Prostate gland (tissue), 2 donors: Measurements from ENCODE around the gene RBMS2. TPM values are rescaled to one million over a fixed set of nuclear protein-coding genes. Genes with fewer than 3 reads are reported as not detected.
A peak's percentile ranks its signal among the peaks of the same experiment; 100 is the strongest.

ENCODE experiments used
- DNase-seq: peaks from one replicate; pipeline ENCODE4 v3.0.0-alpha.2; 2019; ENCODE audit warnings: low spot score
- H3K27ac ChIP-seq, 2 donors: fragments of 200-600 bp; sonication (generic); 2 replicates each; pipeline ENCODE4 v1.5.1; 2017 to 2019
- H3K27me3 ChIP-seq: fragments of 200-600 bp; sonication (generic); replicated peaks from 2 replicates; pipeline ENCODE4 v1.5.1; 2019; ENCODE audit not compliant: insufficient read depth
- H3K36me3 ChIP-seq, 2 donors: fragments of 200-600 bp; sonication (generic); 1 replicate in 1 of 2; 2 replicates in 1 of 2; pipeline versions ENCODE4 v1.5.1 to v1.8.1; 2017 to 2019
- H3K4me1 ChIP-seq: fragments of 200-600 bp; sonication (generic); replicated peaks from 2 replicates; pipeline ENCODE4 v1.5.1; 2019
- H3K4me3 ChIP-seq, 2 donors: fragments of 200-600 bp; sonication (generic); 2 replicates each; pipeline ENCODE4 v1.5.1; 2017 to 2019
- H3K9me3 ChIP-seq: fragments of 200-600 bp; sonication (generic); 2 replicates; pipeline ENCODE4 v1.5.1; 2017
- POLR2A ChIP-seq: fragments of 450-650 bp; IDR thresholded peaks from one replicate; pipeline ENCODE4 v1.6.1; 2016; ENCODE audit warnings: antibody characterized with exemption, mild to moderate bottlenecking
- POLR2AphosphoS5 ChIP-seq: sonication (generic); formaldehyde crosslinking; IDR thresholded peaks from one replicate; pipeline ENCODE4 v1.6.1; 2017; ENCODE audit warnings: antibody characterized with exemption
- WGBS: methylation state at CpG from one replicate; pipeline ENCODE4 v1.1.5; 2018; 5-methylcytosine and 5-hydroxymethylcytosine counted together
- intact Hi-C: fragments of 100-400 bp; cut with DNase I; formaldehyde crosslinking; loops from one replicate; pipeline ENCODE4 v1.14.2; 2022
- total RNA-seq, 2 donors: library from RNA; depleted of rRNA; stranded (reverse); fragments of >200 nt; gene quantifications; one replicate each; pipeline ENCODE4 v1.1.0, GENCODE V29; 2016
- TF ChIP-seq, protein P1 (sequence below), 4 experiments: fragments of 200-600 bp in 2 of 4; fragments of 450-650 bp in 2 of 4; sonication (generic) in 2 of 4; IDR thresholded peaks; 1 replicate in 3 of 4; 2 replicates in 1 of 4; pipeline ENCODE4 v1.5.1; 2016 to 2019; ENCODE audit warnings: antibody characterized with exemption in 4 of 4, mild to moderate bottlenecking in 2 of 4, moderate library complexity in 2 of 4

RBMS2 gene
- total RNA-seq, 2 donors from 2014 or later, result 21.1 to 259 TPM

DNA sequence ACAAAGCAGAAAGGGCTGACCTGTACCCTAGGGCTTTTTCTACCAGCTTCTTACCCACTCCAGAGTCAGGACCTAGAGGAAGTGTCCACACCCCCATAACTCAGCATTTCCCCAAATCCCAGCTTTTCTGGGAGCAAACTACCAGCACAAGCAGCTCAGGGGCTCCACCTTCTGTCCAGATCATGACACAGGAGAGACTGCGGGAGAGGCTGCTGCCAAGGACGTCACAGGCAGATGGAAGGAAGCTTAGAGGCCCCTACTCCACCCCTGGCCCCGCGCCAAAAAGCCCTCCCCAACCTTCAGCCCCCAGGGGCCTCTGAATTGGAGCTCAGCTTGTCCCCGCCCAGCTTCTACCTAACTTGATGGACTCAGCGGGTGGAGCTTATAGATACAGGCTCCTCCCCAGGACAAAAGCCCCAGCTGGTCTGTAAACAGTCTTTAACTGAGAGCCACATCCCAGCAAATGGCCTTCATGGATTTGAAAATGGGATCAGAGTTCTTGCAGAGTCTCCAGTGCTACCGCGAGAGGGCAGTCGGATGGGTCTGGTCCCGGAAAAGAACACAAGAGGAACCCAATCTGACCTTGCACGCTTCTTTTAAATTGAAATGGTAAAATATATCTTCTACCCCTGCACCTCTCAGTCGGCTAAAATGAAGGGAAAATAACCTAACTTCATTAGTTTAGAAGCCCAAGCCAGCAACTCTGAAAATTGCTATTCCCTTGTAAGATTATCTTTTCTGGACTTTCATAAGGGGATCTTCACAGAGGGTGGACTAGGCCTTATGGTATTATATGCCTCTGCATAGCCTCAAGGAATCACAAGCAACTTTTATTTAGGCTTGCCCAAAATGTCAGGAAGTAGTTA lies 115.3 kb downstream of the RBMS2 start:
- H3K27me3 ChIP-seq, result no peaks in the 10 kb centered on the region
- H3K36me3 ChIP-seq, result peaks cover 7 to 22% of the 10 kb centered on the region in 2 donors
- peaks cover 17% of the 10 kb centered on the region for H3K4me1 ChIP-seq
- DNase-seq, result peak; percentile 99
- TF ChIP-seq, protein P1, sequence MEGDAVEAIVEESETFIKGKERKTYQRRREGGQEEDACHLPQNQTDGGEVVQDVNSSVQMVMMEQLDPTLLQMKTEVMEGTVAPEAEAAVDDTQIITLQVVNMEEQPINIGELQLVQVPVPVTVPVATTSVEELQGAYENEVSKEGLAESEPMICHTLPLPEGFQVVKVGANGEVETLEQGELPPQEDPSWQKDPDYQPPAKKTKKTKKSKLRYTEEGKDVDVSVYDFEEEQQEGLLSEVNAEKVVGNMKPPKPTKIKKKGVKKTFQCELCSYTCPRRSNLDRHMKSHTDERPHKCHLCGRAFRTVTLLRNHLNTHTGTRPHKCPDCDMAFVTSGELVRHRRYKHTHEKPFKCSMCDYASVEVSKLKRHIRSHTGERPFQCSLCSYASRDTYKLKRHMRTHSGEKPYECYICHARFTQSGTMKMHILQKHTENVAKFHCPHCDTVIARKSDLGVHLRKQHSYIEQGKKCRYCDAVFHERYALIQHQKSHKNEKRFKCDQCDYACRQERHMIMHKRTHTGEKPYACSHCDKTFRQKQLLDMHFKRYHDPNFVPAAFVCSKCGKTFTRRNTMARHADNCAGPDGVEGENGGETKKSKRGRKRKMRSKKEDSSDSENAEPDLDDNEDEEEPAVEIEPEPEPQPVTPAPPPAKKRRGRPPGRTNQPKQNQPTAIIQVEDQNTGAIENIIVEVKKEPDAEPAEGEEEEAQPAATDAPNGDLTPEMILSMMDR (IDR thresholded peaks at IDR 0.05), result peak; percentile 33 to 77 (median 68)
- peak; percentile 99 for TF ChIP-seq POLR2AphosphoS5
- peak; percentile 76 for TF ChIP-seq POLR2A
- H3K4me3 ChIP-seq, result peak overlapping the region; percentile 68 to 85
- no peaks in the 10 kb centered on the region for H3K9me3 ChIP-seq
- 3% methylated on average over 12 of the region's 12 CpGs for WGBS
- peak overlapping the region; percentile 98 for H3K27ac ChIP-seq
- intact Hi-C loops, result loop anchor here (5.0 to 10.0 kb wide), 4 partner anchors 65 to 448 kb away; partner anchors contain the start of genes NAB2, NACA and RBMS2

DNA sequence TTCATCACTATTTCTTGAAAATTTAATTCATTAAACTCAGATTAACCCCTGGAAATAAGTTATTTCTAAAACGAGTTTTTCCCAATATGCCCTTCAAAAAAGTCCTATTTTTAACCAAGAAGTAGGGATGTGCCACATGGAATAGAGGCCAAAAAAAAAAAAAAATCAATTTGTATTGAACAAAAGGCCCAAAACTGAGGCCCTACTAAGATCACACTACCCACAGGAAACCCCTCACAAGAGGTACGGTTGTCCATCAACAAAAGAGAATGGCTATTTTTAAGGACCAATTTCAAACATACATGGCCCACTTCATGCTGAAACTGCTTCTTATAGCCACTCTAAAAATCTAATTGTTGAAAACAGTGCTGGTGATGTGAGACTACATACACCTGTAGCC lies 116.0 kb downstream of the RBMS2 start:
- H3K36me3 ChIP-seq, result peaks cover 14 to 29% of the 10 kb centered on the region in 2 donors

DNA sequence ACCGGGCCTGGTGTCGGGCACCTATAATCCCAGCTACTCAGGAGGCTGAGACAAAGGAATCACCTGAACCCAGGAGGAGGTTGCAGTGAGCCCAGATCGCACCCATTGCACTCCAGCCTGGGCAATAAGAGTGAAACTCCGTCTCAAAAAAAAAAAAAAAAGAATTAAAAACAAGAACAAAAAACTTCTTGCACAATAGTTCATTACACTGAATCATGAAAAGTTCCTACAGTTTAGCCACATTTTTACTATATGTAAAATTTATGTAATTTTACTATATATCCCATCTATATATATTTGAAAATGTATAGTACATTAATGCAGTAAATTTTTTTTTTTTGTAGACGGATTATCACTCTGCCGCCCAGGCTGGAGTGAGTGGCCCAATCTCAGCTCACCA lies 119.6 kb downstream of the RBMS2 start:
- DNase-seq, result no peak
- H3K9me3 ChIP-seq, result no peaks in the 10 kb centered on the region
- intact Hi-C loops, result no loop called here
- H3K4me1 ChIP-seq, result peaks cover 5% of the 10 kb centered on the region
- no peak for TF ChIP-seq POLR2A
- TF ChIP-seq, protein P1 (IDR thresholded peaks at IDR 0.05), result no peak
- TF ChIP-seq POLR2AphosphoS5, result no peak
- H3K4me3 ChIP-seq, result no peak overlapping the region
- 79% methylated on average over 6 of the region's 6 CpGs for WGBS
- H3K27me3 ChIP-seq, result no peaks in the 10 kb centered on the region
- H3K36me3 ChIP-seq, result peaks cover 14 to 29% of the 10 kb centered on the region in 2 donors
- H3K27ac ChIP-seq, result no peak overlapping the region

More for the DNA sequence above, 116.0 kb downstream of the RBMS2 start:
- H3K9me3 ChIP-seq, result no peaks in the 10 kb centered on the region
- TF ChIP-seq POLR2A (no peak), POLR2AphosphoS5 (no peak)
- TF ChIP-seq, protein P1 (IDR thresholded peaks at IDR 0.05), result no peak
- WGBS, result 67% methylated on average over 2 of the region's 2 CpGs
- H3K4me3 ChIP-seq, result no peak overlapping the region
- DNase-seq, result no peak
- H3K27me3 ChIP-seq, result no peaks in the 10 kb centered on the region
- peak overlapping the region; percentile 98 for H3K27ac ChIP-seq
- peaks cover 10% of the 10 kb centered on the region for H3K4me1 ChIP-seq
- intact Hi-C loops, result loop anchor here (5.0 to 10.0 kb wide), 4 partner anchors 65 to 447 kb away; partner anchors contain the start of genes NAB2, NACA and RBMS2

DNA sequence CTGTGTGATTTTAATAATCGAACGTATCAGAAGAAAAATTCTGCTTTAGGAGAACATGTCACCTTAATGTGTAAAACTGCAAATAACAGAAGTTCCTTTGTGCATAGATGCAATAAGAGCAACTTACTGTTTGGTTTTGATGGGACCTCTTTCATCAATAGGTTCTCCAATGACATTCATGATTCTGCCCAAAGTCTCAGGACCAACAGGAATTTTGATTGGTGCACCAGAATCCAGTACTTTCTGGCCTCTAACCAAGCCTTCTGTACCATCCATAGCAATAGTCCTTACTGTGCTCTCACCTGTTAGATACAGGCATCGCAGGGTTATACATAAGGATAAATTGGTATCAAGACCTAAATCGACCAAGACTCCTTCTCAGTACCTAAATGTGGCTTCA lies 123.0 kb downstream of the RBMS2 start:
- intact Hi-C loops, result loop anchor here (5.0 kb wide), 1 partner anchor 43 kb away; the partner anchor contains the start of gene PTGES3
- Histone ChIP-seq H3K9me3 (no peaks in the 10 kb centered on the region), H3K27ac (peak overlapping the region; percentile 87 to 94), H3K4me3 (peak overlapping the region; percentile 88 to 96), H3K27me3 (no peaks in the 10 kb centered on the region), H3K4me1 (no peaks in the 10 kb centered on the region), H3K36me3 (peaks cover 13 to 14% of the 10 kb centered on the region in 2 donors)
- WGBS, result 49% methylated on average over 4 of the region's 4 CpGs
- TF ChIP-seq POLR2A (no peak), POLR2AphosphoS5 (no peak)
- TF ChIP-seq, protein P1 (IDR thresholded peaks at IDR 0.05), result no peak
- no peak for DNase-seq
